H1 (cell line): ENCODE data around the gene RGS9. TPM values are rescaled to one million over a fixed set of nuclear protein-coding genes. Genes with fewer than 3 reads are reported as not detected.

Experiments used
- BACH1 ChIP-seq: IDR thresholded peaks from 2 replicates; pipeline ENCODE4 v1.6.1; 2012; ENCODE audit warnings: low read length, improper control_type of control experiment
- CBX5 ChIP-seq: fragments of 300-800, 300-1000 bp; sonication (generic); IDR thresholded peaks from 2 replicates; pipeline ENCODE4 v1.7.1; 2016; ENCODE audit warnings: antibody characterized with exemption, low read length, low read depth
- EGR1 ChIP-seq: IDR thresholded peaks from 2 replicates; pipeline ENCODE4 v1.6.1; 2011; ENCODE audit warnings: low read depth, low read length, borderline replicate concordance
- HDAC6 ChIP-seq: IDR thresholded peaks from one replicate; pipeline ENCODE4 v1.7.1; 2012; ENCODE audit warnings: low read depth, mild to moderate bottlenecking, inconsistent platforms, low read length, moderate library complexity
- JUND ChIP-seq: IDR thresholded peaks from 2 replicates; pipeline ENCODE4 v1.6.1; 2011; ENCODE audit warnings: mild to moderate bottlenecking, improper control_type of control experiment, low read length
- RAD21 ChIP-seq, 2 experiments: IDR thresholded peaks in 1 of 2; conservative IDR thresholded peaks in 1 of 2; 2 replicates each; pipeline ENCODE4 v1.6.1; 2011; ENCODE audit warnings: low read depth in 2 of 2, low read length in 2 of 2, improper control_type of control experiment in 1 of 2, inconsistent platforms in 1 of 2, mild to moderate bottlenecking in 1 of 2, moderate library complexity in 1 of 2
- TBP ChIP-seq: IDR thresholded peaks from 2 replicates; pipeline ENCODE4 v1.6.1; 2011; ENCODE audit warnings: low read depth, low read length, improper control_type of control experiment
- TCF12 ChIP-seq: IDR thresholded peaks from 2 replicates; pipeline ENCODE4 v1.6.1; 2011; ENCODE audit warnings: low read depth, mild to moderate bottlenecking, low read length
- polyA plus RNA-seq, 7 experiments: library from polyadenylated mRNA; depleted of rRNA in 3 of 7; stranded (reverse) in 5 of 7; unstranded in 2 of 7; fragments of >200 nt in 5 of 7; fragments of 200-250 nt in 2 of 7; gene quantifications; 1 replicate in 5 of 7; 2 replicates in 1 of 7; 4 replicates in 1 of 7; pipeline versions ENCODE4 v1.2.1 to v1.2.3, GENCODE V29; 2011 to 2013; ENCODE audit warnings: missing spikeins in 2 of 7, mixed read lengths in 2 of 7
- total RNA-seq: library from RNA; stranded (reverse); fragmentation: NEBNext Ultra II Directional; extraction: Animal tissue kit (Norgen Biotek cat#: 25700); gene quantifications from 2 replicates; pipeline ENCODE4 v1.2.1, GENCODE V29; 2021
- TF ChIP-seq, protein P1 (sequence below): IDR thresholded peaks from 2 replicates; pipeline ENCODE4 v1.6.1; 2011; ENCODE audit warnings: low read length, improper control_type of control experiment

Gene RGS9
- total and polyA plus RNA-seq, 2 of the 8 experiments (the other 6 are each of a cell fraction or from before 2014, with no cell fraction given): 8.9 to 20.5 TPM

DNA sequence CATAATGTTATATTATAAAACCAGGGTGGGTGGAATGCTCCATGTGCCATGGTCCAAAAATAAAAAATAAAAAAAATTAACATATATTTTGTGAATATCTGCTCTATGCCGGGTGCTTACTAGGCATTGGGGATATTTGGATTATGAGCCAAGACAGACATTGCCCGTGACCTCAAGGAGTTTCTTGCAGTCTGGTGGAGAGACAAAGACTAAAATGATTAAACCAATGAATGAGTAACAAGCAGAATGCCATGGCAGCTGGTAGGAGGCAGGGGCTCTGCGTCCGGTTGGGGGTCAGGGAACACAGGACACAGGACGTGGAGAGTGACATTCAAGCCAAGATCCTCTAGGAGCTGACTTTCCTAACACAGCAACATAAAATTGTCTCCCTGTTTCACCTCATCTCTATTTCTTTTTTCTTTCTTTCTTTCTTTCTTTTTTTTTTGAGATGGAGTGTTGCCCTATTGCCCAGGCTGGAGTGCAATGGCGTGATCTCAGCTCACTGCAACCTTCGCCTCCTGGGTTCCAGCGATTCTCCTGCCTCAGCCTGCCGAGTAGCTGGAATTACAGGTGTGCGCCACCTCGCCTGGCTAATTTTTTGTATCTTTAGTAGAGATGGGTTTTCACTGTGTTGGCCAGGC is 35.4 kb downstream of the RGS9 start (continued):
- no peak for TF ChIP-seq TCF12
- TF ChIP-seq CBX5: no peak
- no peak for TF ChIP-seq RAD21 (IDR thresholded peaks at IDR 0.05 in 1 of 2, conservative IDR thresholded peaks at IDR 0.05 in 1 of 2; ENCODE audit: low read depth in 2 of 2, low read length in 2 of 2)
- no peak for TF ChIP-seq JUND
- TF ChIP-seq, protein P1, sequence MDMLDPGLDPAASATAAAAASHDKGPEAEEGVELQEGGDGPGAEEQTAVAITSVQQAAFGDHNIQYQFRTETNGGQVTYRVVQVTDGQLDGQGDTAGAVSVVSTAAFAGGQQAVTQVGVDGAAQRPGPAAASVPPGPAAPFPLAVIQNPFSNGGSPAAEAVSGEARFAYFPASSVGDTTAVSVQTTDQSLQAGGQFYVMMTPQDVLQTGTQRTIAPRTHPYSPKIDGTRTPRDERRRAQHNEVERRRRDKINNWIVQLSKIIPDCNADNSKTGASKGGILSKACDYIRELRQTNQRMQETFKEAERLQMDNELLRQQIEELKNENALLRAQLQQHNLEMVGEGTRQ: no peak
- no peak for TF ChIP-seq HDAC6
- no peak for TF ChIP-seq EGR1
- TF ChIP-seq TBP: no peak
- no peak for TF ChIP-seq BACH1
- TF ChIP-seq, all 59 proteins: peak for 0
